ENCODE measurements around the gene SPATA13.

Gene SPATA13

DNA sequence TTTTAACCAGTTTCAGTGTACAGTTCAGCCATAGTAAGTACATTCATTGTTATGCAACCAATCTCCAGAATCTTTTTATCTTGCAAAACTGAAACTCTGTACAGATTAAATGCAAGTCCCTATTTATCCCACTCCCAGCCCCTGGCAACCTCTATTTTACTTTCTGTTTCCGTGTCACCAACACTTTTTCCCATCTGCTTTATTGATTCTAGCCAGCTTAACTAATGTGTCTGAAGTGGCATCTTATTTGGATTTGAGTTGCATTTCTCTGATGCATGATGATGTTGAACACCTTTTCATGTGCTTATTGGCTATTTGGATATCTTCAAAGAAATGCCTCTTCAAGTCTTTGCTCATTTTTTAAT, 18.9 kb downstream of the SPATA13 start:
- Histone ChIP-seq H3K27ac (no peak overlapping the region), H3K27me3 (replicated peaks) (no peaks in the 10 kb centered on the region), H3K4me3 (ENCODE audit: low read depth, low read length) (no peak overlapping the region), H3K36me3 (replicated peaks) (no peaks in the 10 kb centered on the region)
- TF ChIP-seq CTCF (IDR thresholded peaks at IDR 0.05; ENCODE audit: low read depth, low read length, missing control alignments) = no peak
- DNase-seq = no peak
- in situ Hi-C loops (cut with HindIII; ENCODE audit: low pct_ligation_motif_present, low sequenced_read_pairs) = no loop called here

DNA sequence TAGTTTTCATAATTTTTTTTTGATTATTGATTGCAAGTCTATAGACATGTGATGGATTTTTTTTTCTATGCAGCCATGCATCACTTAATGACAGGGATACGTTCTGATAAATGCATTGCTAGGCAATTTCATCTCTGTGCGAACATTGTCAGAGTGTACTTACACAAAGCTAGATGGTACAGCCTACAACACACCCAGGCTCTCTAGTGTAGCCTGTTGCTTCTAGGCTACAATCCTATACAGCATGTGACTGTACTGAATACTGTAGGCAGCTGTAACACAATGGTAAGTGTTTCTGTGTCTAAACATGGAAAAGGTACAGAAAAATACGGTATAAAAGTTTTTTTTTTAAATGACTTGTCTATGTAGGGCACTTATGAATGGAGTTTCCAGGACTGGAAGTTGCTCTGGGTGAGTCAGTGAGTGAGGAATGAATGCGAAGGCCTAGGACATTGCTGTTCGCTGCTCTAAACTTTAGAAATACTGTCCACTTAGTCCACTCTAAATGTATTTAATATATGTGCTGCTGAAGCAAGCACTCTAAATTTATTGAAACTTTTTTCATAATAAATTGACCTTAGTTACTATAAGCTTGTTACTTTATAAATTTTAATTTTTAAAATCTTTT, 20.3 kb downstream of the SPATA13 start:
- H3K27me3 ChIP-seq (replicated peaks) = no peaks in the 10 kb centered on the region
- H3K4me3 ChIP-seq (ENCODE audit: low read depth, low read length) = no peak overlapping the region
- H3K36me3 ChIP-seq (replicated peaks) = no peaks in the 10 kb centered on the region
- in situ Hi-C loops (cut with HindIII; ENCODE audit: low pct_ligation_motif_present, low sequenced_read_pairs) = no loop called here
- DNase-seq = peak; percentile 45
- no peak for TF ChIP-seq CTCF (IDR thresholded peaks at IDR 0.05; ENCODE audit: low read depth, low read length, missing control alignments)
- H3K27ac ChIP-seq = no peak overlapping the region

DNA sequence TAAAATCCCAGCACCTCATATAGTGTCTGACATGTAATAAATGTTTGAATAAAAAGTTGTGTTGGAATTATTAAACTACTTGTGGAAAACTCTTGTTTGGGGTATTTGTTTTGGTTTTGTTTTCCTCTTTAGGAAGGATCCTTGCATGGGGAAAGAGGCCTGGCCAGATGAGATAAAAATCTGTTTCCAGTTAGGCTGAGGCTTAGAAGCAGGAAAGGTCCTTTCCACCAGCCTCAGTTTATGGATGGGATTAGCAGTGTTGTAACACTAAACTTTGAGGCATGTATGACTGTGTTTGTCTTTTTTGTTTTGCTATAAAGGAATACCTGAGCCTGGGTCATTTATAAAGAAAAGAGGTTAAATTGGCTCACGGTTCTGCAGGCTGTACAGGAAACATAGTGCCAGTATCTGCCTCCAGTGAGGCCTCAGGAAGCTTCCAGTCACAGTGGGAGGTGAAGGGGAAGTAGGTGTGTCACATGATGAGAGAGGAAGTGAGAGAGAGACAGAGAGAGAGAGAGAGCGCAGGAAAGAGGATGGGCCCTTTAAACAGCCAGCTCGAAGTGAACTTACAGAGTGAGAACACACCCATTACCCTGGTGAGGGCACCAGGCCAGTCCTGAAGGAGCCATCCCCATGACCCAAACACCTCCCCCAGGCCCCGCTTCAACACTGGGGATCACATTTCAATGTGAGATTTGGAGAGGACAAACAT, 21.6 kb downstream of the SPATA13 start:
- H3K27ac ChIP-seq = no peak overlapping the region
- no peak for TF ChIP-seq CTCF (IDR thresholded peaks at IDR 0.05; ENCODE audit: low read depth, low read length, missing control alignments)
- no peak overlapping the region for H3K4me3 ChIP-seq (ENCODE audit: low read depth, low read length)
- no peak for DNase-seq
- no peaks in the 10 kb centered on the region for H3K36me3 ChIP-seq (replicated peaks)
- in situ Hi-C loops (cut with HindIII; ENCODE audit: low pct_ligation_motif_present, low sequenced_read_pairs) = no loop called here
- H3K27me3 ChIP-seq (replicated peaks) = no peaks in the 10 kb centered on the region

DNA sequence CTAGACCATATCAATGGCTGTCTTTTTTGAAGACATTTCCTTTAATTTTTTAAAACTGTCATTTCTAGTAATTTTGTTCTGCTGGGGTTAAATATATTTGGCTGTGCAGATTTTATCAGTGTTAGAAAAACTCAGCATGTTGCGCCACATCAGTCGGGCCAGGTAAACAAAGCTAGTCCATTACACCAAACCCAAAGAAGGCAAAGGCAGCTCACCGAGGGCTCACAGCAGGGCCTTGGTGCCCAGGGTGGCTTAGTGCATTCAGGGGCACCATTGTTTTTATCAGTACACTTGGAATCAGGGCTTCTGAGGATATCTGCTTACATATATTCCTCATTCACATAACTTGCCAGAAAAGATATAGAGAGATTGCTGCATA, 22.2 kb downstream of the SPATA13 start:
- in situ Hi-C loops (cut with HindIII; ENCODE audit: low pct_ligation_motif_present, low sequenced_read_pairs) = no loop called here
- no peak for TF ChIP-seq CTCF (IDR thresholded peaks at IDR 0.05; ENCODE audit: low read depth, low read length, missing control alignments)
- Histone ChIP-seq H3K4me3 (ENCODE audit: low read depth, low read length) (no peak overlapping the region), H3K36me3 (replicated peaks) (no peaks in the 10 kb centered on the region), H3K27ac (no peak overlapping the region), H3K27me3 (replicated peaks) (no peaks in the 10 kb centered on the region)
- no peak for DNase-seq

DNA sequence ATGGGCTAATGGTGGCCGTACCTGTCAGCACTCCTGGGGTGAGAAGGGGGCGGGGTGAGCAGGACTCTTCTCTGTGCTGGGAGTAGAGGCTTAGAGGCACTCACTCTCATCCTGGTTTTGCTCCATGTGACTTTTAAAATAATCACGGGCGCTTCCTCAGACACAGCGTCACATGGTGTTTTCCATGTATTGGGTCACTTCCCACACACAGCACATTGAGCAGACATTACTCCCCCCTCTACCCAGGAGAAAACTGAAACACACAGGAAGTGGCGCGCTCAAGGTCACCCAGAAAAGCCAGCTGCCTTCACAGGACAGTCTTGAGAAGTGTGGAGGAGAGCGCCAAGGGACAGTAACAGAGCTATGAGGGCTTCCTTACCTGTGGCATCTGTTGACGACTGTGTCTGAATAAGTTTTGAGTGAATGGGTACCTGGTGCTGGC, 23.2 kb downstream of the SPATA13 start:
- no peak overlapping the region for H3K4me3 ChIP-seq (ENCODE audit: low read depth, low read length)
- DNase-seq = no peak
- in situ Hi-C loops (cut with HindIII; ENCODE audit: low pct_ligation_motif_present, low sequenced_read_pairs) = no loop called here

More for the DNA sequence above, 23.2 kb downstream of the SPATA13 start:
- Histone ChIP-seq H3K27ac (no peak overlapping the region), H3K27me3 (replicated peaks) (no peaks in the 10 kb centered on the region), H3K36me3 (replicated peaks) (no peaks in the 10 kb centered on the region)
- no peak for TF ChIP-seq CTCF (IDR thresholded peaks at IDR 0.05; ENCODE audit: low read depth, low read length, missing control alignments)
